ENCODE results near the gene VAMP2.
A peak's percentile ranks its signal among the peaks of the same experiment; 100 is the strongest.

VAMP2 gene

GRCh38 chr17:8121407-8121680, 41.4 kb downstream of the VAMP2 start:
- CTCF ChIA-PET: interaction anchor here (0.6 to 4.1 kb wide), 5 partner anchors 17 to 665 kb away, joined by 3 to 33 read pairs (median 3); no protein-coding TSS in a partner anchor
- Histone ChIP-seq H3K4me1 (ENCODE audit: control insufficient read depth, insufficient read depth, low read length) (peaks cover 11% of the 10 kb centered on the region), H3K4me3 (ENCODE audit: low read depth, low read length) (peak overlapping the region; percentile 70), H3K9me3 (ENCODE audit: control insufficient read depth, insufficient read depth, low read depth, low read length) (no peaks in the 10 kb centered on the region), H3K27ac (ENCODE audit: extremely low read depth, low read depth, low read length) (peak overlapping the region; percentile 32; the same call in 1 of the 2 replicates), H3K36me3 (ENCODE audit: control insufficient read depth in 2 of 2, insufficient read depth in 1 of 2, low read length in 2 of 2) (no peaks in the 10 kb centered on the region)
- POLR2A ChIA-PET: interaction anchor here (1.0 to 1.2 kb wide), 2 partner anchors 89 to 101 kb away, joined by 5 read pairs; partner anchors contain the start of gene AURKB
- no peak for TF ChIP-seq PRDM10 (tag by site-specific recombination; IDR thresholded peaks at IDR 0.05)
- no peak for TF ChIP-seq ZNF426 (tag by site-specific recombination; IDR thresholded peaks at IDR 0.05)
- no peak for TF ChIP-seq ZNF596 (tag by site-specific recombination; IDR thresholded peaks at IDR 0.05)
- no peak for TF ChIP-seq ZNF37A (tag by site-specific recombination; IDR thresholded peaks at IDR 0.05)
- no peak for TF ChIP-seq ZNF221 (tag by site-specific recombination; IDR thresholded peaks at IDR 0.05; ENCODE audit: borderline replicate concordance)
- no peak for TF ChIP-seq ZNF2 (tag by site-specific recombination; IDR thresholded peaks at IDR 0.05)
- TF ChIP-seq HOXD13 (CRISPR knock-in tag; IDR thresholded peaks at IDR 0.05; ENCODE audit: borderline replicate concordance): no peak
- no peak for TF ChIP-seq ZNF292 (tag by site-specific recombination; IDR thresholded peaks at IDR 0.05; ENCODE audit: borderline replicate concordance, low read depth)
- no peak for TF ChIP-seq GLIS1 (tag by site-specific recombination; IDR thresholded peaks at IDR 0.05)
- no peak for TF ChIP-seq ZNF280C (tag by site-specific recombination; IDR thresholded peaks at IDR 0.05)

- H3K4me1 ChIP-seq (ENCODE audit: control insufficient read depth, insufficient read depth, low read length): peaks cover 11% of the 10 kb centered on the region
- no peak for TF ChIP-seq ZNF140 (tag by site-specific recombination; IDR thresholded peaks at IDR 0.05)
- TF ChIP-seq KLF1 (tag by site-specific recombination; IDR thresholded peaks at IDR 0.05): peak; percentile 75
- TF ChIP-seq ZNF654 (tag by site-specific recombination; IDR thresholded peaks at IDR 0.05; ENCODE audit: low read depth): no peak
- TF ChIP-seq ZNF701 (tag by site-specific recombination; IDR thresholded peaks at IDR 0.05): no peak
- TF ChIP-seq SCRT2 (tag by site-specific recombination; IDR thresholded peaks at IDR 0.05): no peak
- TF ChIP-seq ZNF639 (tag by site-specific recombination; IDR thresholded peaks at IDR 0.05): peak; percentile 73; the same call in 1 of the 2 replicates
- TF ChIP-seq KLF7 (tag by site-specific recombination; IDR thresholded peaks at IDR 0.05; ENCODE audit: borderline replicate concordance): peak; percentile 83; the same call in 1 of the 2 replicates
- TF ChIP-seq ZNF560 (tag by site-specific recombination; IDR thresholded peaks at IDR 0.05; ENCODE audit: borderline replicate concordance): no peak
- peak; percentile 70; the same call in 1 of the 2 replicates for TF ChIP-seq ZFP69B (tag by site-specific recombination; IDR thresholded peaks at IDR 0.05)
- no peak for TF ChIP-seq HIC1 (tag by site-specific recombination; IDR thresholded peaks at IDR 0.05)
- TF ChIP-seq ZNF571 (tag by site-specific recombination; IDR thresholded peaks at IDR 0.05): no peak
- TF ChIP-seq ZNF530 (tag by site-specific recombination; IDR thresholded peaks at IDR 0.05; ENCODE audit: low read depth): no peak
These were observed 42.0 kb downstream of the VAMP2 start for GRCh38 chr17:8120520-8121406.

More at GRCh38 chr17:8120520-8121406, 42.0 kb downstream of the VAMP2 start:
- Histone ChIP-seq H3K27ac (ENCODE audit: extremely low read depth, low read depth, low read length) (peak overlapping the region; percentile 35; the same call in 1 of the 2 replicates), H3K4me3 (ENCODE audit: low read depth, low read length) (peak overlapping the region; percentile 70), H3K36me3 (ENCODE audit: control insufficient read depth in 2 of 2, insufficient read depth in 1 of 2, low read length in 2 of 2) (no peaks in the 10 kb centered on the region), H3K9me3 (ENCODE audit: control insufficient read depth, insufficient read depth, low read depth, low read length) (no peaks in the 10 kb centered on the region)
- POLR2A ChIA-PET: interaction anchor here (0.7 to 3.5 kb wide), 9 partner anchors 17 to 791 kb away, joined by 3 to 32 read pairs (median 9); partner anchors contain the start of genes AURKB, BORCS6, CTC1 and PFAS
- CTCF ChIA-PET: interaction anchor here (0.5 to 3.5 kb wide), 23 partner anchors 12 to 313 kb away, joined by 3 to 81 read pairs (median 7); partner anchors contain the start of gene CTC1

Data from HEK293 (cell line).